Measurements from ENCODE around the gene WTIP. TPM values are rescaled to one million over a fixed set of nuclear protein-coding genes. Genes with fewer than 3 reads are reported as not detected.

Gene WTIP
- total and polyA plus RNA-seq, 2 donors (not counting 3 experiments of a cell fraction or from before 2014, with no cell fraction given): 22.4 to 25.7 TPM

GRCh38 chr19:34495416-34495815 is 13.9 kb downstream of the WTIP start:
- no peak overlapping the region for H3K9ac ChIP-seq (replicated peaks; ENCODE audit: extremely low read depth, insufficient read depth, low read length)
- no peaks in the 10 kb centered on the region for H3K27me3 ChIP-seq (ENCODE audit: control insufficient read depth in 2 of 2, insufficient read depth in 2 of 2, low read length in 2 of 2)
- H3K9me3 ChIP-seq (replicated peaks; ENCODE audit: control insufficient read depth, insufficient read depth, low read length): no peaks in the 10 kb centered on the region
- H4K20me1 ChIP-seq (replicated peaks; ENCODE audit: control insufficient read depth, extremely low read depth, insufficient read depth, low read length): no peaks in the 10 kb centered on the region
- intact Hi-C loops (cut with micrococcal nuclease): no loop called here
- no peaks in the 10 kb centered on the region for H3K9me1 ChIP-seq (replicated peaks; ENCODE audit: control insufficient read depth, extremely low read depth, insufficient read depth, low read length)
- TF ChIP-seq POLR2A (IDR thresholded peaks at IDR 0.05; ENCODE audit: low read depth, low read length) (no peak), EZH2 (IDR thresholded peaks at IDR 0.05; ENCODE audit: borderline replicate concordance, low read depth, low read length, severe bottlenecking) (no peak), POLR2AphosphoS5 (IDR thresholded peaks at IDR 0.05; ENCODE audit: insufficient read depth, low read depth, low read length) (no peak), CTCF (IDR thresholded peaks at IDR 0.05; ENCODE audit: extremely low read depth in 1 of 2, insufficient read depth in 1 of 2, low read depth in 1 of 2, low read length in 2 of 2) (no peak), GATA2 (IDR thresholded peaks at IDR 0.05; ENCODE audit: insufficient read depth, insufficient read length, low read depth, low read length) (no peak), JUN (IDR thresholded peaks at IDR 0.05; ENCODE audit: borderline replicate concordance, insufficient read depth, insufficient read length, low read depth) (no peak), FOS (IDR thresholded peaks at IDR 0.05; ENCODE audit: borderline replicate concordance, insufficient read depth, low read length) (no peak), MAX (IDR thresholded peaks at IDR 0.05; ENCODE audit: insufficient read depth, insufficient read length) (no peak), MYC (IDR thresholded peaks at IDR 0.05; ENCODE audit: low read depth, low read length) (no peak)
- no peak overlapping the region for H3K4me2 ChIP-seq (ENCODE audit: insufficient read depth, low read length)
- dilution Hi-C loops (cut with MboI; ENCODE audit: extremely low pct_ligation_motif_present, low sequenced_read_pairs): no loop called here
- FAIRE-seq: no peak
- H3K79me2 ChIP-seq (ENCODE audit: control insufficient read depth, insufficient read depth, low read length): no peaks in the 10 kb centered on the region
- H3K4me3 ChIP-seq (replicated peaks in 1 of 3; ENCODE audit: insufficient read depth in 1 of 3, low read depth in 1 of 3, low read length in 3 of 3): no peak overlapping the region
- no TSS peak for BruUV-seq (replicated peaks)
- no peak for DNase-seq (ENCODE audit: low read depth, low spot score)
- H2AFZ ChIP-seq (ENCODE audit: low read depth, low read length): no peak overlapping the region
- H3K27ac ChIP-seq (ENCODE audit: insufficient read depth, low read depth, low read length): no peak overlapping the region
- H3K4me1 ChIP-seq (ENCODE audit: control insufficient read depth, extremely low read depth, insufficient read depth, low read length): no peaks in the 10 kb centered on the region
- peaks cover 0 to 39% of the 10 kb centered on the region in 2 experiments for H3K36me3 ChIP-seq (ENCODE audit: control insufficient read depth in 2 of 2, extremely low read depth in 1 of 2, insufficient read depth in 2 of 2, low read length in 2 of 2)
- CTCF ChIA-PET: no interaction called here
- POLR2A ChIA-PET: no interaction called here

Measured in endothelial cell of umbilical vein (primary cell).